Nephron progenitor cell (in vitro differentiated cells): ENCODE measurements around the gene PRF1.

ENCODE experiments used
- DNase-seq: peaks from one replicate; pipeline ENCODE4 v3.0.0; 2021
- H3K27ac Mint-ChIP-seq: 2 replicates; pipeline ENCODE4 v1.8.0; 2021; ENCODE audit warnings: mild to moderate bottlenecking, moderate library complexity, mixed read lengths
- H3K27me3 Mint-ChIP-seq: 2 replicates; pipeline ENCODE4 v1.8.0; 2021; ENCODE audit warnings: mild to moderate bottlenecking, low read depth, mixed read lengths; ENCODE audit not compliant: poor library complexity
- H3K36me3 Mint-ChIP-seq: 2 replicates; pipeline ENCODE4 v1.8.0; 2021; ENCODE audit warnings: low read depth, mixed read lengths
- H3K4me1 Mint-ChIP-seq: 2 replicates; pipeline ENCODE4 v1.8.0; 2021; ENCODE audit warnings: mixed read lengths
- H3K4me3 Mint-ChIP-seq: 2 replicates; pipeline ENCODE4 v1.8.0; 2021; ENCODE audit warnings: mild to moderate bottlenecking, moderate library complexity, mixed read lengths
- H3K9me3 Mint-ChIP-seq: 2 replicates; pipeline ENCODE4 v1.8.0; 2021; ENCODE audit warnings: mild to moderate bottlenecking, moderate library complexity, mixed read lengths
- CTCF ChIP-seq: fragments of 200-600 bp; sonication (generic); IDR thresholded peaks from 2 replicates; pipeline ENCODE4 v1.5.0; 2021; ENCODE audit warnings: antibody characterized with exemption

Gene PRF1

GRCh38 chr10:70563230-70563629 lies 39.3 kb downstream of the PRF1 start:
- H3K27ac Mint-ChIP-seq, result peak overlapping the region; percentile 9
- DNase-seq, result no peak
- H3K27me3 Mint-ChIP-seq, result peaks cover 16% of the 10 kb centered on the region
- no peak overlapping the region for H3K4me3 Mint-ChIP-seq
- peaks cover 49% of the 10 kb centered on the region for H3K4me1 Mint-ChIP-seq
- TF ChIP-seq CTCF, result no peak
- no peaks in the 10 kb centered on the region for H3K36me3 Mint-ChIP-seq
- H3K9me3 Mint-ChIP-seq, result no peaks in the 10 kb centered on the region

GRCh38 chr10:70562036-70562755 lies 40.3 kb downstream of the PRF1 start:
- Mint-ChIP-seq H3K9me3 (no peaks in the 10 kb centered on the region), H3K36me3 (no peaks in the 10 kb centered on the region)
- TF ChIP-seq CTCF, result no peak

GRCh38 chr10:70561558-70561957 lies 41.0 kb downstream of the PRF1 start:
- H3K4me3 Mint-ChIP-seq, result no peak overlapping the region
- DNase-seq, result no peak
- no peak overlapping the region for H3K27ac Mint-ChIP-seq
- H3K4me1 Mint-ChIP-seq, result peaks cover 60% of the 10 kb centered on the region
- no peaks in the 10 kb centered on the region for H3K36me3 Mint-ChIP-seq
- H3K27me3 Mint-ChIP-seq, result peaks cover 13% of the 10 kb centered on the region
- no peak for TF ChIP-seq CTCF
- no peaks in the 10 kb centered on the region for H3K9me3 Mint-ChIP-seq

More at GRCh38 chr10:70562036-70562755, 40.3 kb downstream of the PRF1 start:
- no peak overlapping the region for H3K27ac Mint-ChIP-seq
- peaks cover 59% of the 10 kb centered on the region for H3K4me1 Mint-ChIP-seq
- peaks cover 13% of the 10 kb centered on the region for H3K27me3 Mint-ChIP-seq
- H3K4me3 Mint-ChIP-seq, result no peak overlapping the region
- DNase-seq, result no peak

GRCh38 chr10:70561070-70561469 lies 41.5 kb downstream of the PRF1 start:
- no peak overlapping the region for H3K27ac Mint-ChIP-seq
- H3K4me1 Mint-ChIP-seq, result peaks cover 60% of the 10 kb centered on the region
- DNase-seq, result no peak
- H3K9me3 Mint-ChIP-seq, result no peaks in the 10 kb centered on the region
- H3K4me3 Mint-ChIP-seq, result no peak overlapping the region
- peaks cover 3% of the 10 kb centered on the region for H3K36me3 Mint-ChIP-seq
- TF ChIP-seq CTCF, result no peak
- peaks cover 13% of the 10 kb centered on the region for H3K27me3 Mint-ChIP-seq

- Mint-ChIP-seq H3K27me3 (peaks cover 13% of the 10 kb centered on the region), H3K9me3 (no peaks in the 10 kb centered on the region), H3K4me3 (no peak overlapping the region), H3K27ac (no peak overlapping the region), H3K36me3 (peaks cover 5% of the 10 kb centered on the region), H3K4me1 (peaks cover 60% of the 10 kb centered on the region)
- no peak for DNase-seq
- no peak for TF ChIP-seq CTCF
Observed at GRCh38 chr10:70560511-70560941, 42.0 kb downstream of the PRF1 start.

GRCh38 chr10:70559861-70560260 lies 42.7 kb downstream of the PRF1 start:
- peaks cover 60% of the 10 kb centered on the region for H3K4me1 Mint-ChIP-seq
- H3K9me3 Mint-ChIP-seq, result no peaks in the 10 kb centered on the region
- peaks cover 5% of the 10 kb centered on the region for H3K36me3 Mint-ChIP-seq
- H3K27me3 Mint-ChIP-seq, result peaks cover 13% of the 10 kb centered on the region
- H3K27ac Mint-ChIP-seq, result no peak overlapping the region
- no peak for TF ChIP-seq CTCF
- no peak overlapping the region for H3K4me3 Mint-ChIP-seq
- DNase-seq, result no peak
